CD4-positive, alpha-beta T cell (primary cell): ENCODE results near the gene TPH2. TPM values are rescaled to one million over a fixed set of nuclear protein-coding genes. Genes with fewer than 3 reads are reported as not detected.

Source experiments
- ATAC-seq: fragments of 200-7000 bp; cut with Tn5 transposase; one replicate; pipeline ENCODE4 v1.10.0; 2022; ENCODE audit warnings: mild to moderate bottlenecking; ENCODE audit not compliant: poor library complexity
- CTCF ChIA-PET: fragments of 350-600 bp; sonication (Branson Sonifier 250); formaldehyde crosslinking; loops from one replicate; lab custom pipeline; 2021; ENCODE audit warnings: antibody characterized with exemption, inconsistent platforms; lab: Charles Lee
- POLR2A ChIA-PET: fragments of 350-600 bp; sonication (Branson Sonifier 250); formaldehyde crosslinking; loops from one replicate; lab custom pipeline; 2021; ENCODE audit warnings: antibody characterized with exemption, inconsistent platforms; lab: Charles Lee
- DNase-seq, 14 experiments: peaks; one replicate each; pipeline ENCODE4 v3.0.0-alpha.2; 2013 to 2020; ENCODE audit warnings: mixed read lengths in 2 of 14
- H3K27ac ChIP-seq, 2 donors: one replicate each; pipeline versions ENCODE4 v1.5.1 to v1.7.0; 2013; ENCODE audit warnings: low read length in 2 of 2, low read depth in 1 of 2, mild to moderate bottlenecking in 1 of 2
- H3K27me3 ChIP-seq, 2 experiments: 1 replicate in 1 of 2; 2 replicates in 1 of 2; pipeline versions ENCODE4 v1.6.1 to v1.7.0; 2013; ENCODE audit warnings: low read length in 2 of 2, control low read depth in 1 of 2, mild to moderate bottlenecking in 1 of 2, moderate library complexity in 1 of 2; ENCODE audit not compliant: insufficient read depth in 2 of 2, control insufficient read depth in 1 of 2
- H3K36me3 ChIP-seq: one replicate; pipeline ENCODE4 v1.6.1; 2013; ENCODE audit warnings: low read length, control low read depth; ENCODE audit not compliant: insufficient read depth
- H3K4me1 ChIP-seq: one replicate; pipeline ENCODE4 v1.6.1; 2013; ENCODE audit warnings: low read length, control low read depth; ENCODE audit not compliant: insufficient read depth
- H3K4me3 ChIP-seq: one replicate; pipeline ENCODE4 v1.5.1; 2013; ENCODE audit warnings: mild to moderate bottlenecking, low read length, moderate library complexity
- H3K9me3 ChIP-seq, 2 experiments: 1 replicate in 1 of 2; 2 replicates in 1 of 2; pipeline versions ENCODE4 v1.6.1 to v1.7.0; 2013; ENCODE audit warnings: low read length in 2 of 2, mild to moderate bottlenecking in 2 of 2, control low read depth in 1 of 2, moderate library complexity in 1 of 2; ENCODE audit not compliant: control insufficient read depth in 1 of 2, insufficient read depth in 1 of 2
- H3K27ac Mint-ChIP-seq: one replicate; pipeline ENCODE4 v1.8.0; 2020; ENCODE audit warnings: mixed read lengths
- H3K27me3 Mint-ChIP-seq: one replicate; pipeline ENCODE4 v1.8.0; 2021; ENCODE audit warnings: mixed read lengths
- H3K36me3 Mint-ChIP-seq: one replicate; pipeline ENCODE4 v1.8.0; 2021; ENCODE audit warnings: low read depth, mixed read lengths
- H3K4me1 Mint-ChIP-seq: one replicate; pipeline ENCODE4 v1.8.0; 2021; ENCODE audit warnings: low read depth, mixed read lengths
- H3K4me3 Mint-ChIP-seq: one replicate; pipeline ENCODE4 v1.8.0; 2020; ENCODE audit warnings: mild to moderate bottlenecking, mixed read lengths
- H3K9me3 Mint-ChIP-seq: one replicate; pipeline ENCODE4 v1.8.0; 2020; ENCODE audit warnings: mixed read lengths
- intact Hi-C, 2 experiments: fragments of 100-400 bp; cut with DNase I in 1 of 2; cut with micrococcal nuclease in 1 of 2; formaldehyde crosslinking; loops; one replicate each; pipeline versions ENCODE4 v1.15.1 to v1.9.0; 2023 to 2025; cut with DNase I, micrococcal nuclease
- total RNA-seq, 174 experiments: library from RNA in 2 of 174; stranded (reverse) in 2 of 174; gene quantifications; one replicate each; pipeline ENCODE4 v1.2.3 and lab custom pipeline; 2021 to 2026
- TF ChIP-seq, protein P1 (sequence below): fragments of 200-600 bp; IDR thresholded peaks from one replicate; pipeline ENCODE4 v1.8.0; 2022; ENCODE audit warnings: antibody characterized with exemption, mild to moderate bottlenecking

TPH2 gene
- total RNA-seq, 2 experiments from 2014 or later, result not detected

DNA sequence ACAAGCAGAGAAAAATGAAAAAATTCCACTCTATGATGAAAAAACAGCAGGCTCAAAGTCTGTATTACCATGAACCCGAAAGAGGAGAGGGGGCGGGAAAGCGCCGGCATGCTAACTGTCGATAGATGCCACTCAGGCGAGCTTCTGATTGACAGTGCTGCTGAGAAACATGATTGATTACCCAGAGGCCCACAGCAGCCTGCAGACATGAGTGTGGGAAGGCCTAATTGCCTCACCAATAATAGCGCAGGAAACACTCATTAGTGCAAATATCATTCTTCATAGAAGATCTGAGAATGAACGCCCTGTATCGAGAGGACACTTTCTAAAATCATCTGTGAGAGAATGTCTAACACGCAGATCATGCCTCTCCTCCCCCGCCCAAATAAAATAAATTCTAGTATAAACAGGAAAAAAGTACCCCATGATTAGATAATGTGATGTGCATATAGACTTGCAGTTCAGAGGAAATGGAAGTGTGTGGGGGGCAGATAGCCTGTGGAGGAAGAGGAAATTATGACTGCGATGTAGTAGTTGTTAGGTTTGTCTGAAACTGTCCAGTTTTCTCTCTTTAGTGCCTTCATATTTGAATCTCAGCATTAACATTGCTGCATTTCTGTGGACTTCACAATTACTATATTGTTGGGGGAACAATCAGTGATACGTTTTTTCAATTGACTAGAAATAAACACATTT lies 15.6 kb downstream of the TPH2 start:
- H3K36me3 Mint-ChIP-seq, result no peaks in the 10 kb centered on the region
- H3K9me3 Mint-ChIP-seq, result no peaks in the 10 kb centered on the region
- DNase-seq, result no peak
- TF ChIP-seq, protein P1, sequence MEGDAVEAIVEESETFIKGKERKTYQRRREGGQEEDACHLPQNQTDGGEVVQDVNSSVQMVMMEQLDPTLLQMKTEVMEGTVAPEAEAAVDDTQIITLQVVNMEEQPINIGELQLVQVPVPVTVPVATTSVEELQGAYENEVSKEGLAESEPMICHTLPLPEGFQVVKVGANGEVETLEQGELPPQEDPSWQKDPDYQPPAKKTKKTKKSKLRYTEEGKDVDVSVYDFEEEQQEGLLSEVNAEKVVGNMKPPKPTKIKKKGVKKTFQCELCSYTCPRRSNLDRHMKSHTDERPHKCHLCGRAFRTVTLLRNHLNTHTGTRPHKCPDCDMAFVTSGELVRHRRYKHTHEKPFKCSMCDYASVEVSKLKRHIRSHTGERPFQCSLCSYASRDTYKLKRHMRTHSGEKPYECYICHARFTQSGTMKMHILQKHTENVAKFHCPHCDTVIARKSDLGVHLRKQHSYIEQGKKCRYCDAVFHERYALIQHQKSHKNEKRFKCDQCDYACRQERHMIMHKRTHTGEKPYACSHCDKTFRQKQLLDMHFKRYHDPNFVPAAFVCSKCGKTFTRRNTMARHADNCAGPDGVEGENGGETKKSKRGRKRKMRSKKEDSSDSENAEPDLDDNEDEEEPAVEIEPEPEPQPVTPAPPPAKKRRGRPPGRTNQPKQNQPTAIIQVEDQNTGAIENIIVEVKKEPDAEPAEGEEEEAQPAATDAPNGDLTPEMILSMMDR, result no peak
- ATAC-seq, result no peak
- intact Hi-C loops, result no loop called here
- Histone ChIP-seq H3K27me3 (peaks cover 2 to 10% of the 10 kb centered on the region in 2 experiments), H3K36me3 (no peaks in the 10 kb centered on the region), H3K27ac (no peak overlapping the region), H3K4me3 (no peak overlapping the region), H3K4me1 (no peaks in the 10 kb centered on the region), H3K9me3 (no peaks in the 10 kb centered on the region)
- no peaks in the 10 kb centered on the region for H3K4me1 Mint-ChIP-seq
- ChIA-PET POLR2A (no interaction called here), CTCF (no interaction called here)
- H3K4me3 Mint-ChIP-seq, result no peak overlapping the region
- no peak overlapping the region for H3K27ac Mint-ChIP-seq
- H3K27me3 Mint-ChIP-seq, result peaks cover 22% of the 10 kb centered on the region

DNA sequence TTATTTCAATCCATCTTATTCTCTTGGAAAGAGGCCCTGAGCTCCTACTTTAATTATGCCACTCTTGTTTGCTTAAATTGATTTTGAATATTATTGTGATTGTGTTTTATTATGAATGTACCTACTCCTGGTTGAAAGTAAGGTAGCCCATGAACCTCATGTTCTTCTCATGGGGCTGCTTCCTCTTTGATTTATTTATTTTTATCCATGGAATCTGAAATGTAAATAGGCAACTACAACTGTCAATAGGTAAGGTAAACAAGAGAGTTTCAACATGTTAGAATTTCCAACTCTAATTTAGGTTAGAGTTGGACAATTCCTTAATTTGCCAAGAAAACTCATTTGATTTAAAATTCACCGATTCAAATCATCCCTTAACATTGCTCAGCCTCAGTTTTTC lies 16.2 kb downstream of the TPH2 start:
- Mint-ChIP-seq H3K27ac (no peak overlapping the region), H3K4me1 (no peaks in the 10 kb centered on the region), H3K36me3 (no peaks in the 10 kb centered on the region), H3K4me3 (no peak overlapping the region), H3K9me3 (no peaks in the 10 kb centered on the region), H3K27me3 (peaks cover 23% of the 10 kb centered on the region)
- Histone ChIP-seq H3K36me3 (no peaks in the 10 kb centered on the region), H3K4me1 (no peaks in the 10 kb centered on the region), H3K4me3 (no peak overlapping the region), H3K27me3 (peaks cover 4 to 13% of the 10 kb centered on the region in 2 experiments), H3K9me3 (no peaks in the 10 kb centered on the region), H3K27ac (no peak overlapping the region)
- TF ChIP-seq, protein P1, result no peak
- intact Hi-C loops, result no loop called here
- ChIA-PET CTCF (no interaction called here), POLR2A (no interaction called here)
- ATAC-seq (no peak), DNase-seq (no peak)

DNA sequence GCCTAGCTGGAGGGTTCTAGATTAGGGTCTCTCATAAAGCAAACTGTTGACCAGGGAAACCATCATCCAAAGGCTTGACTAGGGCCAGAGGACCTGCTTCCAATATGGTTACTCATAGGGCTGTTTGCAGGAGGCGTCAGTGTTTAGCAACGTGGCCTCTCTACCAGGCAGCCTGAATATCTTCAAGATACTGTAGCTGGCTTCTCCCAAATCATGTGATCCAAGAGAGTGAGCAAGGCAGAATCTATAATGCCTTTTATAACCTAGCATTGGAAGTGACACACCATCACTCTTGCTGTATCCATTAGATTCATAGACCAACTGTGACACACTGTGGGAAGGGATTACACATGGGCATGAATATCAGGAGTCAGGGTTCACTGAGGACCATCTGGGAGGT lies 17.3 kb downstream of the TPH2 start:
- Histone ChIP-seq H3K4me3 (no peak overlapping the region), H3K4me1 (no peaks in the 10 kb centered on the region), H3K9me3 (no peaks in the 10 kb centered on the region), H3K36me3 (no peaks in the 10 kb centered on the region), H3K27me3 (peaks cover 7 to 13% of the 10 kb centered on the region in 2 experiments), H3K27ac (no peak overlapping the region)
- CTCF ChIA-PET, result no interaction called here
- peaks cover 19% of the 10 kb centered on the region for H3K27me3 Mint-ChIP-seq
- no peaks in the 10 kb centered on the region for H3K36me3 Mint-ChIP-seq
- H3K9me3 Mint-ChIP-seq, result no peaks in the 10 kb centered on the region
- no peak for DNase-seq
- no peak overlapping the region for H3K27ac Mint-ChIP-seq
- intact Hi-C loops, result no loop called here
- no peaks in the 10 kb centered on the region for H3K4me1 Mint-ChIP-seq
- H3K4me3 Mint-ChIP-seq, result no peak overlapping the region
- TF ChIP-seq, protein P1, result no peak
- no peak for ATAC-seq
- POLR2A ChIA-PET, result no interaction called here
